PC-9 (cell line): ENCODE measurements around the gene ARID3A. TPM values are rescaled to one million over a fixed set of nuclear protein-coding genes. Genes with fewer than 3 reads are reported as not detected.

Experiments
- BruUV-seq: library from RNA; stranded (reverse); fragments of 400-500 nt; replicated peaks from 2 replicates; lab custom pipeline; 2021; lab: Mats Ljungman, UMichigan
- CTCF ChIA-PET: fragments of 300-600 bp; sonication (Branson Sonifier 250); formaldehyde crosslinking; loops from one replicate; lab custom pipeline; 2022; ENCODE audit warnings: antibody characterized with exemption; lab: Charles Lee
- POLR2A ChIA-PET: fragments of 300-600 bp; sonication (Branson Sonifier 250); formaldehyde crosslinking; loops from one replicate; lab custom pipeline; 2022; ENCODE audit warnings: antibody characterized with exemption; ENCODE audit not compliant: unreplicated experiment; lab: Charles Lee
- DNase-seq, 2 experiments: peaks; one replicate each; pipeline versions ENCODE4 v3.0.0 to v3.0.0-alpha.2; 2015 to 2022; ENCODE audit warnings: mixed read lengths in 1 of 2
- H2AFZ ChIP-seq: fragments of 200-600 bp; sonication (generic); 2 replicates; pipeline ENCODE4 v1.8.1; 2017; ENCODE audit warnings: antibody characterized with exemption
- H3F3A ChIP-seq: fragments of 200-600 bp; sonication (generic); 2 replicates; pipeline ENCODE4 v1.8.1; 2017; ENCODE audit warnings: antibody characterized with exemption, mild to moderate bottlenecking, low read depth; ENCODE audit not compliant: insufficient read depth
- H3K27ac ChIP-seq: fragments of 200-600 bp; sonication (generic); 2 replicates; pipeline ENCODE4 v1.6.1; 2016; ENCODE audit warnings: mixed run types
- H3K27me3 ChIP-seq: fragments of 200-600 bp; sonication (generic); 2 replicates; pipeline ENCODE4 v1.6.1; 2016; ENCODE audit warnings: low read depth, mixed run types; ENCODE audit not compliant: insufficient read depth
- H3K36me3 ChIP-seq: fragments of 200-600 bp; sonication (generic); 2 replicates; pipeline ENCODE4 v1.6.1; 2016; ENCODE audit warnings: low read depth, mixed run types
- H3K4me1 ChIP-seq: fragments of 200-600 bp; sonication (generic); replicated peaks from 2 replicates; pipeline ENCODE4 v1.6.1; 2016; ENCODE audit warnings: mixed run types; ENCODE audit not compliant: insufficient read depth
- H3K4me2 ChIP-seq: fragments of 200-600 bp; sonication (generic); 2 replicates; pipeline ENCODE4 v1.6.1; 2017; ENCODE audit warnings: mixed run types
- H3K4me3 ChIP-seq: fragments of 200-600 bp; sonication (generic); 2 replicates; pipeline ENCODE4 v1.6.1; 2016; ENCODE audit warnings: mixed run types
- H3K79me2 ChIP-seq: fragments of 200-600 bp; sonication (generic); 2 replicates; pipeline ENCODE4 v1.6.1; 2017; ENCODE audit warnings: low read depth, mixed run types
- H3K9me2 ChIP-seq: fragments of 200-600 bp; sonication (generic); 2 replicates; pipeline ENCODE4 v1.8.1; 2017; ENCODE audit warnings: mild to moderate bottlenecking; ENCODE audit not compliant: insufficient read depth
- H3K9me3 ChIP-seq: fragments of 200-600 bp; sonication (generic); 2 replicates; pipeline ENCODE4 v1.8.1; 2016; ENCODE audit warnings: low read depth; ENCODE audit not compliant: insufficient read depth
- H4K20me1 ChIP-seq: fragments of 200-600 bp; sonication (generic); 2 replicates; pipeline ENCODE4 v1.8.1; 2017; ENCODE audit not compliant: insufficient read depth
- CTCF ChIP-seq: fragments of 200-600 bp; sonication (generic); conservative IDR thresholded peaks from 2 replicates; pipeline ENCODE4 v1.6.1; 2017; ENCODE audit warnings: mixed run types, antibody characterized with exemption, mild to moderate bottlenecking, moderate library complexity
- EZH2 ChIP-seq: fragments of 200-600 bp; sonication (generic); IDR thresholded peaks from 2 replicates; pipeline ENCODE4 v1.8.0; 2017; ENCODE audit warnings: antibody characterized with exemption, low read depth
- intact Hi-C: fragments of 100-400 bp; cut with micrococcal nuclease; formaldehyde crosslinking; loops from one replicate; pipeline ENCODE4 v1.10.0; 2022; ENCODE audit not compliant: unreplicated experiment
- total RNA-seq: library from RNA; stranded (reverse); gene quantifications from 2 replicates; pipeline ENCODE4 v1.2.3, GENCODE V29; 2021

The ARID3A gene
- total RNA-seq, 1 experiment from 2014 or later: 10.7 TPM

DNA sequence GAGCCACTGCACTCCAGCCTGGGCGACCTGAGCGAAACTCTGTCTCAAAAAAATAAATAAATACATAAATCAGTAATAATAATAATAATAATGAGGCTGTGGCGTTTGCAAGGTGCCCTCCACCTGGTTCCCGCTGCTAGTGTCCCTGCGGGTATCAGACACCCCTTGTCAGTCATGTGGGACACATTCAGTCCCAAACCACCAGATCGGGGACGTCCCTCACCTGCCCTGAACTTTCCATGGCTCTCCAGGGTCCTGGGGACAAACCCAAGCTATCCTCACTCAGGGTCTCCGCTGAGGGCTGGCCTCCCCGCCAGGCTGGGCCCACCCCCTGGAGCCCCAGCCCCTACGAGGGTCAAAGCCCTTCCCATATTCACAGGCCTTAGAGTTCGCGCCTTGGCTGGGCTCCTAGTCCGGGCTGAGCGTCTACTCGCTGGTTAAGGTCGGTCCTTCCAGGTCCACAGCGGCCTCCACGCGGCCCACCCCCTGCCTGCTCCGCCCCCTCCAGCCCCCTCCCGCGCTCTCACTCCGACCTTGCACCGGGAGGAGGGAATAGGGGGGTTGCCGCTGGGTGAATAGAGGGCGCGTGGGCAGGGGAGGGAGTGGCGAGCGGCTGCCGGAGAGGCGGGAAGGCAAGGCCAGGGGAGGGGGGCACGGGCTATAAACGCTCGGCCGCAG is 9.1 kb upstream of the ARID3A start:
- intact Hi-C loops: loop anchor here (2.0 kb wide), 1 partner anchor 60 kb away; no protein-coding TSS in a partner anchor
- no peak for DNase-seq
- no peak overlapping the region for H3K4me2 ChIP-seq
- no peaks in the 10 kb centered on the region for H4K20me1 ChIP-seq
- H3K4me3 ChIP-seq: no peak overlapping the region
- peaks cover 21% of the 10 kb centered on the region for H3K27me3 ChIP-seq
- H3K9me3 ChIP-seq: no peaks in the 10 kb centered on the region
- peaks cover 6% of the 10 kb centered on the region; the same call in 1 of the 2 replicates for H3K79me2 ChIP-seq
- ChIA-PET POLR2A (no interaction called here), CTCF (no interaction called here)
- BruUV-seq: no TSS peak
- H3F3A ChIP-seq: peaks cover 21% of the 10 kb centered on the region; the same call in 1 of the 2 replicates
- no peaks in the 10 kb centered on the region for H3K9me2 ChIP-seq
- TF ChIP-seq CTCF: no peak
- TF ChIP-seq EZH2: no peak
- no peak overlapping the region for H2AFZ ChIP-seq
- H3K4me1 ChIP-seq: 0 out of 2 replicates have a peak, but pooled peaks cover 4% of the 10 kb centered on the region
- H3K36me3 ChIP-seq: no peaks in the 10 kb centered on the region
- H3K27ac ChIP-seq: no peak overlapping the region

DNA sequence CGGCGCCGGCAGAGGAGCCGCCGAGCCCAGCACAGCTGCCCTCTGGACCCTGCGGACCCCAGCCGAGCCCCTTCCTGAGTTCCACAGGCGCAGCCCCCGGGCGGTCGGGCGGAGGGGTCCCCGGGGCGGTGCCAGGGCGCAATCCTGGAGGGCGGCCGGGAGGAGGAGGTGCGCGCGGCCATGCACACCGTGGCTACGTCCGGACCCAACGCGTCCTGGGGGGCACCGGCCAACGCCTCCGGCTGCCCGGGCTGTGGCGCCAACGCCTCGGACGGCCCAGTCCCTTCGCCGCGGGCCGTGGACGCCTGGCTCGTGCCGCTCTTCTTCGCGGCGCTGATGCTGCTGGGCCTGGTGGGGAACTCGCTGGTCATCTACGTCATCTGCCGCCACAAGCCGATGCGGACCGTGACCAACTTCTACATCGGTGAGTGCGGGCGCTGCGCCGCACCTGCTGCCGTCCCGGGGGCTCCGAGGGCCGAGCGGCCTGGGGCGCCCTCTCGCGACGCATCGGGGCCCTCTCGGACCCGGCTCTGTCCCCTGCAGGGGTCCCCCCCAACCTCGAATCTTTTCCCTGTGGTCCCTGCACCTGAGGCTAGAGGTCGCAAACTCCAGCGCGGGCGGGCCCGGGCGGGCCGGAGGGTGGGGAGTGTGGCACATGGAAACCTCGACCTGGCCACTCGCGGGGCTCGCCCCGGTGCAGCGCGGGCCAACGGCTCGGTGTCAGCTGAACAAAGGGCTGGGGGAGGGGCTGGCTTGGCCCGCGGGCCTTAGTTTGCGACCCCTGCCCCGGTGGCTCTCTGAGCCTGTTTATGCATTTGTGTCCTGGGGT is 8.3 kb upstream of the ARID3A start, which contains the start of gene KISS1R:
TSS of gene KISS1R (plus strand) at position 11 of the 829 bp plus-strand sequence. CDS start at position 181, 170 bp downstream.
- intact Hi-C loops: loop anchor here (2.0 kb wide), 1 partner anchor 61 kb away; no protein-coding TSS in a partner anchor

More for the DNA sequence above, 8.3 kb upstream of the ARID3A start, which contains the start of gene KISS1R:
- Histone ChIP-seq H3K9me2 (no peaks in the 10 kb centered on the region), H2AFZ (no peak within 1 kb of the TSS), H3K9me3 (no peaks in the 10 kb centered on the region), H3K27ac (no peak within 1 kb of the TSS), H3K4me1 (0 out of 2 replicates have a peak, but pooled peaks cover 4% of the 10 kb centered on the region), H3K27me3 (peaks cover 21% of the 10 kb centered on the region), H4K20me1 (no peaks in the 10 kb centered on the region), H3F3A (peaks cover 21% of the 10 kb centered on the region; the same call in 1 of the 2 replicates), H3K4me2 (peak within 1 kb of the TSS; percentile 44), H3K79me2 (peaks cover 6% of the 10 kb centered on the region; the same call in 1 of the 2 replicates), H3K4me3 (no peak within 1 kb of the TSS), H3K36me3 (no peaks in the 10 kb centered on the region)
- CTCF ChIA-PET: no interaction called here
- DNase-seq: peak in 1 of 2 experiments; percentile 38
- no TSS peak for BruUV-seq
- POLR2A ChIA-PET: no interaction called here
- TF ChIP-seq EZH2: no peak
- TF ChIP-seq CTCF: peak; percentile 50
